GM12878 (cell line): ENCODE data around the gene CLIP2. TPM values are rescaled to one million over a fixed set of nuclear protein-coding genes. Genes with fewer than 3 reads are reported as not detected.

Experiments used
- ATAC-seq: fragments of 200-7000 bp; cut with Tn5 transposase; 3 replicates; pipeline ENCODE4 v1.9.1; 2020; ENCODE audit warnings: mild to moderate bottlenecking, moderate library complexity
- BruUV-seq: library from RNA; stranded (reverse); fragments of 400-500 nt; replicated peaks from 2 replicates; lab custom pipeline; 2021; lab: Mats Ljungman, UMichigan
- CTCF ChIA-PET: fragments of 300-600 bp; sonication (Branson Sonifier 250); formaldehyde crosslinking; extraction: SDS; loops from one replicate; lab custom pipeline; 2021; ENCODE audit warnings: inconsistent platforms; lab: Yijun Ruan, JAX
- POLR2A ChIA-PET: fragments of 350-600 bp; formaldehyde crosslinking; extraction: SDS; loops from one replicate; lab custom pipeline; 2021; ENCODE audit warnings: inconsistent platforms; lab: Charles Lee
- RAD21 ChIA-PET: fragments of 300-600 bp; sonication (Branson Sonifier 250); formaldehyde crosslinking; loops from one replicate; lab custom pipeline; 2023; ENCODE audit warnings: antibody characterized with exemption; ENCODE audit not compliant: unreplicated experiment; lab: Charles Lee
- SMC1A ChIA-PET: fragments of 300-600 bp; sonication (Branson Sonifier 250); formaldehyde crosslinking; loops from one replicate; lab custom pipeline; 2023; ENCODE audit not compliant: unreplicated experiment, uncharacterized antibody; lab: Charles Lee
- DNase-seq: peaks from one replicate; pipeline ENCODE4 v3.0.0-alpha.2; 2011; ENCODE audit warnings: low read depth, low spot score
- FAIRE-seq: peaks from 3 replicates; lab custom pipeline; 2011; peaks lifted over from hg19 to GRCh38; lab: Jason Lieb, UNC
- H2AFZ ChIP-seq: 2 replicates; pipeline ENCODE4 v1.6.0; 2011; ENCODE audit warnings: low read depth, low read length, control low read depth; ENCODE audit not compliant: control insufficient read depth
- H3K27ac ChIP-seq: 2 replicates; pipeline ENCODE4 v1.5.1; 2011; ENCODE audit warnings: control low read depth; ENCODE audit not compliant: control insufficient read depth, insufficient read depth
- H3K27me3 ChIP-seq, 2 experiments: replicated peaks in 1 of 2; 2 replicates each; pipeline versions ENCODE4 v1.6.0 to v1.6.1; 2011; ENCODE audit warnings: low read length in 1 of 2; ENCODE audit not compliant: control insufficient read depth in 2 of 2, insufficient read depth in 2 of 2
- H3K36me3 ChIP-seq, 2 experiments: 2 replicates each; pipeline ENCODE4 v1.5.1; 2011; ENCODE audit warnings: low read length in 1 of 2; ENCODE audit not compliant: control insufficient read depth in 2 of 2, insufficient read depth in 2 of 2
- H3K4me1 ChIP-seq: 2 replicates; pipeline ENCODE4 v1.6.1; 2011; ENCODE audit warnings: mild to moderate bottlenecking, low read length, moderate library complexity, mixed read lengths; ENCODE audit not compliant: control insufficient read depth, insufficient read depth
- H3K4me2 ChIP-seq: 2 replicates; pipeline ENCODE4 v1.6.0; 2011; ENCODE audit warnings: control low read depth; ENCODE audit not compliant: control insufficient read depth, insufficient read depth
- H3K4me3 ChIP-seq: fragments of 200-600 bp; sonication (generic); 2 replicates; pipeline ENCODE4 v1.5.1; 2016
- H3K79me2 ChIP-seq: 2 replicates; pipeline ENCODE4 v1.6.0; 2011; ENCODE audit warnings: low read length; ENCODE audit not compliant: control insufficient read depth, insufficient read depth
- H3K9ac ChIP-seq: 2 replicates; pipeline ENCODE4 v1.8.0; 2011; ENCODE audit warnings: low read length, control low read depth, mixed read lengths; ENCODE audit not compliant: control insufficient read depth, insufficient read depth
- H3K9me3 ChIP-seq: replicated peaks from 3 replicates; pipeline ENCODE4 v1.5.1; 2011; ENCODE audit warnings: mild to moderate bottlenecking, low read length; ENCODE audit not compliant: control insufficient read depth, insufficient read depth
- H4K20me1 ChIP-seq: 2 replicates; pipeline ENCODE4 v1.6.0; 2011; ENCODE audit not compliant: control insufficient read depth, insufficient read depth
- ATF7 ChIP-seq: fragments of 450-650 bp; IDR thresholded peaks from 2 replicates; pipeline ENCODE4 v1.6.1; 2016; ENCODE audit warnings: low read depth, mild to moderate bottlenecking
- BHLHE40 ChIP-seq, 2 experiments: fragments of 450-650 bp in 1 of 2; IDR thresholded peaks; 2 replicates each; pipeline ENCODE4 v1.6.1; 2011 to 2017; ENCODE audit warnings: low read depth in 2 of 2, borderline replicate concordance in 1 of 2, improper control_type of control experiment in 1 of 2, low read length in 1 of 2, mild to moderate bottlenecking in 1 of 2
- HDAC2 ChIP-seq: fragments of 200-600 bp; sonication (generic); IDR thresholded peaks from 2 replicates; pipeline ENCODE4 v1.6.1; 2017
- IKZF2 ChIP-seq, 2 experiments: fragments of 450-650 bp; IDR thresholded peaks; 2 replicates each; pipeline ENCODE4 v1.6.1; 2017; ENCODE audit warnings: mild to moderate bottlenecking in 2 of 2, moderate library complexity in 2 of 2
- JUNB ChIP-seq: IDR thresholded peaks from 2 replicates; pipeline ENCODE4 v1.6.1; 2016; ENCODE audit warnings: antibody characterized with exemption, mild to moderate bottlenecking
- LARP7 ChIP-seq: fragments of 450-650 bp; IDR thresholded peaks from 2 replicates; pipeline ENCODE4 v1.6.1; 2017; ENCODE audit warnings: mild to moderate bottlenecking
- MEF2B ChIP-seq: fragments of 450-650 bp; IDR thresholded peaks from 2 replicates; pipeline ENCODE4 v1.6.1; 2018; ENCODE audit warnings: mild to moderate bottlenecking, moderate library complexity; ENCODE audit not compliant: partially characterized antibody, poor library complexity, severe bottlenecking
- NBN ChIP-seq: fragments of 450-650 bp; IDR thresholded peaks from 2 replicates; pipeline ENCODE4 v1.6.1; 2016
- NFYB ChIP-seq: IDR thresholded peaks from 2 replicates; pipeline ENCODE4 v1.6.1; 2011; ENCODE audit warnings: low read depth, mild to moderate bottlenecking, low read length, improper control_type of control experiment, moderate library complexity; ENCODE audit not compliant: insufficient read depth
- NKRF ChIP-seq: fragments of 450-650 bp; conservative IDR thresholded peaks from 2 replicates; pipeline ENCODE4 v1.6.1; 2017; ENCODE audit warnings: mild to moderate bottlenecking, moderate library complexity
- RAD51 ChIP-seq: fragments of 450-650 bp; IDR thresholded peaks from 2 replicates; pipeline ENCODE4 v1.6.1; 2016; ENCODE audit warnings: moderate library complexity, mild to moderate bottlenecking, inconsistent platforms
- SMARCA5 ChIP-seq: fragments of 450-650 bp; IDR thresholded peaks from 2 replicates; pipeline ENCODE4 v1.6.1; 2017; ENCODE audit warnings: mild to moderate bottlenecking
- TAF1 ChIP-seq: IDR thresholded peaks from 2 replicates; pipeline ENCODE4 v1.6.1; 2011; ENCODE audit warnings: mild to moderate bottlenecking, low read depth, low read length, borderline replicate concordance
- USF1 ChIP-seq: IDR thresholded peaks from 2 replicates; pipeline ENCODE4 v1.6.1; 2011; ENCODE audit warnings: borderline replicate concordance, low read depth, mild to moderate bottlenecking, moderate library complexity, mixed read lengths, low read length; ENCODE audit not compliant: insufficient read depth; ENCODE audit errors: extremely low read length
- ZBTB4 ChIP-seq: fragments of 450-650 bp; formaldehyde crosslinking; IDR thresholded peaks from 2 replicates; pipeline ENCODE4 v1.4.0; 2022; ENCODE audit warnings: mild to moderate bottlenecking, moderate library complexity
- WGBS: methylation state at CpG from one replicate; pipeline ENCODE4 v1.1.6; 2016; ENCODE audit warnings: low lambda C conversion rate; ENCODE audit not compliant: insufficient replicate concordance, insufficient coverage; ENCODE audit errors: missing lambda C conversion rate; 5-methylcytosine and 5-hydroxymethylcytosine counted together
- in situ Hi-C: fragments of 300-500 bp; cut with MboI; formaldehyde crosslinking; loops from 9 replicates; pipeline ENCODE4 v1.14.3; 2018; ENCODE audit warnings: mixed read lengths
- intact Hi-C: fragments of 100-400 bp; cut with micrococcal nuclease; formaldehyde crosslinking; loops from one replicate; pipeline ENCODE4 v1.14.2; 2022; ENCODE audit not compliant: unreplicated experiment
- polyA plus RNA-seq, 11 experiments: library from polyadenylated mRNA; depleted of rRNA in 4 of 11; unstranded in 6 of 11; stranded (reverse) in 5 of 11; fragments of >200 nt; fragmentation: Nextera tagmentation in 4 of 11; fragmentation: Illumina TruSeq in 1 of 11; extraction: Ambion mirVana in 4 of 11; extraction: Trizol in 1 of 11; gene quantifications; 1 replicate in 1 of 11; 2 replicates in 10 of 11; pipeline versions ENCODE4 v1.2.1 to v1.2.3, GENCODE V29; 2011 to 2016; ENCODE audit warnings: inconsistent platforms in 2 of 11, missing spikeins in 2 of 11, low read depth in 1 of 11
- total RNA-seq, 4 experiments: library from RNA; depleted of rRNA in 3 of 4; stranded (reverse); fragments of >200 nt in 3 of 4; fragmentation: Illumina TruSeq in 1 of 4; extraction: Trizol in 1 of 4; gene quantifications; 2 replicates each; pipeline versions ENCODE4 v1.2.1 to v1.2.3, GENCODE V29; 2013 to 2021

The CLIP2 gene
- total and polyA plus RNA-seq, 10 of the 15 experiments (the other 5 are each of a cell fraction or from before 2014, with no cell fraction given), result 0.26 to 56.3 (median 21.0) TPM

- Histone ChIP-seq H3K9me3 (no peaks in the 10 kb centered on the region; the same call in 2 of the 3 replicates), H3K27me3 (no peaks in the 10 kb centered on the region), H3K27ac (peak overlapping the region; percentile 61), H3K4me3 (peak overlapping the region; percentile 97), H3K36me3 (peaks cover 0 to 5% of the 10 kb centered on the region in 2 experiments; a peak in 2 of 4 replicates), H3K9ac (peak overlapping the region; percentile 41), H3K4me1 (peaks cover 33% of the 10 kb centered on the region), H4K20me1 (peaks cover 3% of the 10 kb centered on the region; the same call in 1 of the 2 replicates), H3K4me2 (peak overlapping the region; percentile 85), H2AFZ (peak overlapping the region; percentile 10; the same call in 1 of the 2 replicates), H3K79me2 (peaks cover 90% of the 10 kb centered on the region)
- intact Hi-C loops (loop anchor here (1.0 kb wide), 1 partner anchor 39 kb away; the partner anchor contains the start of gene RFC2), in situ Hi-C loops (no loop called here)
- no peak for FAIRE-seq
- TSS peak; percentile 20 for BruUV-seq
- peak; percentile 42 for ATAC-seq
- DNase-seq, result no peak
- 46% methylated on average over 18 of the region's 18 CpGs for WGBS
- ChIA-PET RAD21 (interaction anchor here (0.7 to 12.0 kb wide), 16 partner anchors 12 to 108 kb away, joined by 3 to 169 read pairs (median 6); no protein-coding TSS in a partner anchor), CTCF (interaction anchor here (0.8 to 9.2 kb wide), 14 partner anchors 12 to 108 kb away, joined by 3 to 93 read pairs (median 8); partner anchors contain the start of gene LAT2), SMC1A (interaction anchor here (0.6 to 12.0 kb wide), 17 partner anchors 9 to 564 kb away, joined by 3 to 285 read pairs (median 6); partner anchors contain the start of genes LAT2 and RFC2), POLR2A (interaction anchor here (0.6 to 2.3 kb wide), 15 partner anchors 10 to 682 kb away, joined by 3 to 18 read pairs (median 4); partner anchors contain the start of gene LAT2)
- TF ChIP-seq JUNB (no peak), TAF1 (0 out of 2 replicates have a peak, but pooled peaks have one; percentile 14), ATF7 (0 out of 2 replicates have a peak, but pooled peaks have one; percentile 17), LARP7 (0 out of 2 replicates have a peak, but pooled peaks have one; percentile 22), NFYB (peak; percentile 40; the same call in 1 of the 2 replicates), NBN (0 out of 2 replicates have a peak, but pooled peaks have one; percentile 16), USF1 (peak; percentile 81), BHLHE40 (IDR thresholded peaks at IDR 0.05; ENCODE audit: borderline replicate concordance in 1 of 2, low read depth in 2 of 2, low read length in 1 of 2) (0 out of 4 replicates have a peak, but pooled peaks of 1 of the 2 experiments have one; percentile 5), NKRF (peak; percentile 42; the same call in 1 of the 2 replicates), ZBTB4 (CRISPR knock-in tag) (no peak), HDAC2 (no peak), MEF2B (peak; percentile 9), RAD51 (peak; percentile 96; the same call in 1 of the 2 replicates), SMARCA5 (0 out of 2 replicates have a peak, but pooled peaks have one; percentile 5), IKZF2 (IDR thresholded peaks at IDR 0.05) (peak; percentile 28 to 31; a peak in 1 of 4 replicates)
Measured at GRCh38 chr7:74292757-74293576, 3.8 kb downstream of the CLIP2 start.
